HUES48 (cell line): ENCODE measurements around the gene DPYSL5.

Experiments
- H3K27ac ChIP-seq: one replicate; pipeline ENCODE4 v1.7.0; 2013; ENCODE audit warnings: low read depth, low read length, inconsistent platforms
- H3K27me3 ChIP-seq: 2 replicates; pipeline ENCODE4 v1.6.1; 2013; ENCODE audit warnings: mild to moderate bottlenecking, low read length; ENCODE audit not compliant: control insufficient read depth, insufficient read depth
- H3K36me3 ChIP-seq: 2 replicates; pipeline ENCODE4 v1.6.1; 2013; ENCODE audit warnings: low read length; ENCODE audit not compliant: control insufficient read depth, insufficient read depth
- H3K4me1 ChIP-seq: 2 replicates; pipeline ENCODE4 v1.6.1; 2013; ENCODE audit warnings: mild to moderate bottlenecking, low read length; ENCODE audit not compliant: control insufficient read depth, insufficient read depth
- H3K4me3 ChIP-seq: 2 replicates; pipeline ENCODE4 v1.5.1; 2013; ENCODE audit warnings: mild to moderate bottlenecking, low read depth, low read length
- H3K9ac ChIP-seq: 2 replicates; pipeline ENCODE4 v1.6.1; 2013; ENCODE audit warnings: mild to moderate bottlenecking, low read depth, low read length, moderate library complexity
- H3K9me3 ChIP-seq: 2 replicates; pipeline ENCODE4 v1.6.1; 2013; ENCODE audit warnings: low read length; ENCODE audit not compliant: control insufficient read depth, insufficient read depth

DPYSL5 gene

DNA sequence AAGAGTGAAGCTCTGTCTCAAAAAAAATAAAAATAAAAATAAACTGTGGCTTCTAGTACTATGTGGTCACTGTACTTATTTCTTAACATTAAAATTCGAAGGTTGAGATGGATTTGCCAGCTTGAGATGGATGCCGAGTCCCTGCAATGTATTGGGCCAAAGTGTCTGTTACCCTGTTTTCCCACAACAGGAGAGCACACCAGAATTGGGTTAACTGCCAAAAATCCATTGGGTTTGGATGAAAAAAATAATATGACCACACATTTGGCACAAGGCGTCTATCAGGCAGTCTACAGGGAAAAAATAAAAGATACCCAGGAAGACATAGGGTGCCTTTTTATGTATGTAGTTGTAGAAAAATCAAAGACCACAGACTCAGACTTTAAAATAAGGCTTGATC, 103.3 kb downstream of the DPYSL5 start:
- Histone ChIP-seq H3K27me3 (no peaks in the 10 kb centered on the region), H3K4me1 (peaks cover 5% of the 10 kb centered on the region; the same call in 1 of the 2 replicates), H3K9ac (no peak overlapping the region), H3K36me3 (no peaks in the 10 kb centered on the region), H3K4me3 (no peak overlapping the region), H3K27ac (no peak overlapping the region), H3K9me3 (no peaks in the 10 kb centered on the region)

DNA sequence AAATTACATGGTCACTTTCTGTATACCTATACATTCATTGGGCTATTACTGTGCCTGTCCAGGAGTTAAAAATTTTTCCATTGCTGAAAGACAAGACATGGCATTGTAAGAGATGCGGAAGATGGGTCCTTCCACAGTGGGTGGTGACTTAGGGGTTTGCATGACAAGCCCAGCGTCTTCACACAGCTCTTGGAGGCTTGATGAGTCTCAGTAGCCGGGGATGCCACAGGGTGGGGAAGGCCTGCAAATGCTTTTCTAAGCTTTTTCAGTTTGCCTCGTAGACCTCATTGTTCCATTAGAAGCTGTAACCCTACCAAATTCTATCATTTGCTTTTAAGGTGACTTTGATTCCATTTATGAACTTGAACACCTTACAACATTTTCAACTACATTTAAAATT, 104.4 kb downstream of the DPYSL5 start:
- Histone ChIP-seq H3K4me3 (no peak overlapping the region), H3K9ac (no peak overlapping the region), H3K36me3 (no peaks in the 10 kb centered on the region), H3K4me1 (peaks cover 5% of the 10 kb centered on the region; the same call in 1 of the 2 replicates), H3K27ac (no peak overlapping the region), H3K9me3 (no peaks in the 10 kb centered on the region), H3K27me3 (no peaks in the 10 kb centered on the region)

DNA sequence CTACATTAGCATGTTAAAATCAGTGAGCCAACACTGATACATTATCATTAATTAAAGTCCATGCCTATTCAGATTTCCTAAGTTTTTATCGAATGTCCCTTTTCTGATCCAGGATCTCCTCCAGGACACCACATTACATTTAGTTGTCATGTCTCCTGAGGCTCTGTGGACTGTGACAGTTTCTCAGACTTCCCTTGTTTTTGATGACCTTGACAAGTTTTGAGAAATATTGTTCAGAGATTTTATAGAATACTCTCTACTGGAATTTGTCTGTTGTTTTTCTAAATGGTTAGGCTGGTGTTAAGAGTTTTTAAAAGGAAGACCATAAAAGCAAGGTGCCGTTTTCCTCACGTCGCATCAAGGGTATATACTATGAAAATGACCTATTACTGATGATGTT, 106.2 kb downstream of the DPYSL5 start:
- H3K9me3 ChIP-seq = no peaks in the 10 kb centered on the region
- H3K4me1 ChIP-seq = peaks cover 5% of the 10 kb centered on the region; the same call in 1 of the 2 replicates
- 0 out of 2 replicates have a peak, but pooled peaks cover 5% of the 10 kb centered on the region for H3K27me3 ChIP-seq
- H3K4me3 ChIP-seq = no peak overlapping the region
- H3K36me3 ChIP-seq = no peaks in the 10 kb centered on the region
- H3K27ac ChIP-seq = no peak overlapping the region
- no peak overlapping the region for H3K9ac ChIP-seq

DNA sequence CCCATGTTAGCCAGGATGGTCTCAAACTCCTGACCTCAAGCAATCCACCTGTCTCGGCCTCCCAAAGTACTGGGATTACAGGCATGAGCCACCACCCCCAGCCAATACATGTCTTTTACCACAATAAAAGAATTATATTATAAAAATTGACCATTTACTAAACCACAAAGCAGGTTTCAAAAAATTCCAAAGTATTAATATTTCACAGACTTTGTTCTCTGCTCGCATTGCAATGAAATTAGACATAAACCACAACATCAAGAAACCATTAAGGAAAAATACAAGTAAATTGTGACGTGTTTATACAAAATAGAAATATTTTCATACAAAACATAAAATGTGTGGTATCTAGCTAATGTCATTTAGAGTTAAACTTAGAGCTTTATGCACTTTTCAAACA, 109.1 kb downstream of the DPYSL5 start:
- H3K9me3 ChIP-seq = no peaks in the 10 kb centered on the region
- H3K27me3 ChIP-seq = 0 out of 2 replicates have a peak, but pooled peaks cover 5% of the 10 kb centered on the region
- H3K27ac ChIP-seq = no peak overlapping the region
- no peak overlapping the region for H3K4me3 ChIP-seq
- peaks cover 5% of the 10 kb centered on the region; the same call in 1 of the 2 replicates for H3K4me1 ChIP-seq
- H3K36me3 ChIP-seq = no peaks in the 10 kb centered on the region
- no peak overlapping the region for H3K9ac ChIP-seq

DNA sequence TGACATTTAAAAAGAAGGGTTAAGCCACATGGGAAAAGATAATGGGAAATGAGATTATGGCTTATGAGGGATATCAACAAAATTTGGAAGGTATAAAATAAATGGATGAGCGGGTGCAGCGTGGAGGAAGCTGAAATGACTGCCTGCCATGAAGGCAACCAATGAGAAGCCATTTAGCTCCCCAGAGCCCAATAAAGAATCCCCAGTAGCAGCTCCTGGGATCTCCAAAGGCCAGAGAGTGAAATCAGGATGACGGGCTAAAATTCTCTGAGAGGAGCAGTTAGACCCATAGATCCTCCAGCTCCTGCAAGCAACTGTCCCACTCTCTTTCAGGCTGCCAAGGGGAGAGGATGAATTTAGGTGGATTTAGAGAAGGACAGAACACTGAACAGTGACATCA, 109.6 kb downstream of the DPYSL5 start:
- peaks cover under 1% of the 10 kb centered on the region; the same call in 1 of the 2 replicates for H3K4me1 ChIP-seq
- H3K27ac ChIP-seq = no peak overlapping the region
- no peaks in the 10 kb centered on the region for H3K9me3 ChIP-seq
- no peak overlapping the region for H3K4me3 ChIP-seq
- 0 out of 2 replicates have a peak, but pooled peaks cover 5% of the 10 kb centered on the region for H3K27me3 ChIP-seq
- H3K36me3 ChIP-seq = no peaks in the 10 kb centered on the region
- no peak overlapping the region for H3K9ac ChIP-seq

DNA sequence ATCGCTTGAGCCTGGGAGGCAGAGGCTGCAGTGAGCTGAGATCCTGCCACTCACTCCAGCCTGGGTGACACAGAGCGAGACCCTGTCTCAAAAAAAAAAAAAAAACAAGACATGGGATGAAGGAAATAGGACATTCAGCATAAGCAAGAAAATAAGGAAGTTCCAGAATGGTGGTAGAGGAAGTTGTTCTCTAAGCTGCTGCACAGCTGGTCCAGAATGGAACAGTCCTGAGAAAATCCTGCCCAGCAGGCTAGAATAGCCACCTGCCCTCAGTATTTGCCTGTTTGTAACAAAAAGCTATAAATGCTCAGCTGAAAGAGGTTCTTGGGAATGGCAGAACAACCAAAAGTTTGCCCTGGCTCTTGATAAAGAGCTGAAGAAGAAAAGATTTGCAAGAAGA, 111.4 kb downstream of the DPYSL5 start:
- H3K4me3 ChIP-seq = no peak overlapping the region
- H3K9me3 ChIP-seq = no peaks in the 10 kb centered on the region
- H3K27ac ChIP-seq = no peak overlapping the region
- 0 out of 2 replicates have a peak, but pooled peaks cover 5% of the 10 kb centered on the region for H3K27me3 ChIP-seq
- H3K36me3 ChIP-seq = no peaks in the 10 kb centered on the region
- H3K9ac ChIP-seq = no peak overlapping the region
- H3K4me1 ChIP-seq = no peaks in the 10 kb centered on the region

DNA sequence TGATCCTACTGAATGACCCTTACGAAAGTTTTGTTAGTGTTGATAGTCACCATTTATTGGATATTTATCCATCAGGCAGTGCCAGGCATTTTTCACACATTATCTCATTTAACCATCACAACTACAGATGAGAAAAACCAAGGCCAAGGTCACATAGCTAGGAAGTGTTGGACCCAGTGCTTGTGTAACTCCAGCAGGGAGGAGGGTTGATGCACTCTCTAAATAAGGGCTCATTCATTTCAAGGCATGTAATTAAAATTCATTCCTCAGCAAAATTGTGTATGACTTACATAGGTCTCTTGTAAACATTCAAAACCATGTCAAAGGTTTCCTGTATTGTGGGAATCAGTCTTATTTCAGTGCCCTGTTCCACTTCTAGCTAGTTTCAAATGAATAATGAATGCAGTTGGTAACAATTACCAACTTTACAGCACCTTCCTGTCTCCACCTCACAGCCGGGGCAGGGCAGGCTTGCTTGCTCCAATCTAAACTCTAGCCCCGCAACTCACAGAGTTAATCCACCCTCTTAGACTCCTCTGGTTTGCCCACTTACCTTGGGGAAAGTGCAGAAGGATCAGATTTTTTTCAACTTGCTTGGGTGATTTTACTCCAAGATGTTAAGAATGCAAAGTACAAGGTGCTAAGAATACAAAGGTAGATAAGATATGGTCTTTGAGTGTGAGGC, 116.7 kb downstream of the DPYSL5 start:
- Histone ChIP-seq H3K9ac (no peak overlapping the region), H3K9me3 (no peaks in the 10 kb centered on the region), H3K27me3 (peaks cover 20% of the 10 kb centered on the region), H3K27ac (no peak overlapping the region), H3K36me3 (no peaks in the 10 kb centered on the region), H3K4me3 (no peak overlapping the region), H3K4me1 (no peaks in the 10 kb centered on the region)

DNA sequence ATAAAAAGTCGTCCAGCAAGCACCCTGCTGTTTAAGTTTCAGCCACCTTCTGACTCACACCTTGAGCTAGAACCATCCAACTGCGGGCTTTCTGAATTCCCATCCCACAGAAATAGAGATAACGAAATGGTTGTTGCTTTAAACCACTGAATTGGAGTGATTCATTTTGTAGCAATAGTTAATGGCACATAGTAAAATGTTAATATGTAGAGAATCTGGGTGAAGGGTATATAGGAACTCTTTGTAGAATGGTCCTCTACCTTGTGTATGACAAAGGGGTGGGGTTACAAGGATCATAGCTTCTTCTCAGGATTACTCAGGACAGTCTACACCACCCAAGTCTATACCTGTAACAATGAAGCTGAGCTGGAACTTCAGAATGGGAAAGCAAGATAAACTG, 120.1 kb downstream of the DPYSL5 start:
- Histone ChIP-seq H3K4me3 (no peak overlapping the region), H3K9ac (no peak overlapping the region), H3K36me3 (no peaks in the 10 kb centered on the region), H3K4me1 (peaks cover 7% of the 10 kb centered on the region; the same call in 1 of the 2 replicates), H3K27ac (no peak overlapping the region), H3K27me3 (peaks cover 37% of the 10 kb centered on the region), H3K9me3 (no peaks in the 10 kb centered on the region)

DNA sequence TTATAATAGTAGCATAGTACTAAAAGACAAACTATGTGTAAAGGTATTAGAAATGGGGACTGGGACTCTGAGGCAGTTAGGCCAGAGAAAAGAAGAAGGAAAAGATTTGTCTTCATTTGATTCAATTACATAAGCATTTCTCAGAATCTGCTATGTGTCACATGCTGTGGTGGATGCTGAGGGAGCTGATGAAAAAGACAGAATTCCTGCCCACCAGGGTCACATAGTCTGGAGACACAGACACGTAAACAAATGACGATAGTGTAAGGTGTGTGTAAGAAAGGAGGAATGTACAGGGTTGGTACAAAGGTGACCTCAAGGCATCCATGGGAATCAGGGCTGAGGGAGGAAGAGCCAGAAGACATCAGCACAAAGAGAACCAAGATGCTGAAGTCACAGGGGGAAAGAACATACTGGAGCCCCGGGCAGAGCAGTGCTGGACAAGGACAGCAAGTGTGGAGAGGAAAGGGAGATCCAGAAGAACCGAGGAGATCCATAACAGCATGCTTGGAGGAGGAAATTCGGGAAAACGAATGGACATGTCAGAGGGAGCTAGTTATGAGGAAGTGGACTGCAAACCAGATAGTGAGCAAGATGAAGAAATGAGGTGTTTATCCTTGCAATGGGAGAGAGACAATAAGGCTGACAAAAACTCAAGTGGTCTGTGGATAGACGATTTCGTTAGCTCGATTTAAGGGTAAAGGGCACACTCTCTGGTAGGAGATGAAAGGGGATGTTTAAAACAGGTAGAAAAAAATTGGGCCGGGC, 121.3 kb downstream of the DPYSL5 start:
- no peak overlapping the region for H3K27ac ChIP-seq
- H3K4me3 ChIP-seq = no peak overlapping the region
- no peaks in the 10 kb centered on the region for H3K9me3 ChIP-seq
- H3K9ac ChIP-seq = no peak overlapping the region
- no peaks in the 10 kb centered on the region for H3K36me3 ChIP-seq
- H3K4me1 ChIP-seq = peaks cover 7% of the 10 kb centered on the region; the same call in 1 of the 2 replicates
- peaks cover 37% of the 10 kb centered on the region for H3K27me3 ChIP-seq

DNA sequence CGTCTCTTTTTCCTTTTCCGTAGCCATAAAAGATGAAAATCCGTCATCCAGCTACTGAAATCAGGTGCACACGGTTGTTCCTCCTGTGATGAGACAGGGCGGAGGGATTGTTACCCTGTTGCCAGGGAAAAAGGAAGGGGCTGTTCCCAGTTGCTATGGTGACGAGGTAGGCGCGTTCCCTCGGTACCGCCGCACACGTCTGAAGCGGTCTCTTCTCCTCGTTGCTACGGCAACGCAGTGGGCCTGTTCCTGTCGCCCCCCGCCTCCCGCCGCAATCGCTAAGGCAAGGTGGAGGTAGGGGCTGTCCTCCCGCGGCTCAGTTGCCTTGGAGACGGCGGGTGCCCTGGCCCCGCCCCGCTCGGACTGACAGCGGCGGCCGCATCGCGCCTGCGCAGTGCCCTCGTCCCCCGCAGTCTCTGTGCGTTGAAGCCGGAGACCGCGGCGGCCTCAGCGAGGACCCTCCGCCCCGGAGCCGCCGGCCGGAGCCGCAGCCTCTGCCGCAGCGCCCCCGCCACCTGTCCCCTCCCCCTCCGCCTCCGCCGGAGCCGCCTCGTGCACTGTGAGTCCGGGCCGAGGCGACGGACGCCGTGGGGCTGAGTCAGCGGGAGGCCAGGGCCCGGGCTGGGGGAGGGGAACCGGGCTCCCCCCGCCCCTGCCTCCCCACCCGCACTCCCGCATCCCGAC, 122.5 kb downstream of the DPYSL5 start, which contains the start of gene MAPRE3:
MAPRE3 (plus strand) TSS at position 394 of the 684 bp plus-strand sequence. CDS start 51,582 bp downstream, outside the sequence.
- Histone ChIP-seq H3K4me3 (peak within 1 kb of the TSS; percentile 82), H3K9ac (no peak within 1 kb of the TSS), H3K4me1 (peaks cover 12% of the 10 kb centered on the region; the same call in 1 of the 2 replicates), H3K36me3 (no peaks in the 10 kb centered on the region), H3K27ac (no peak within 1 kb of the TSS), H3K9me3 (no peaks in the 10 kb centered on the region), H3K27me3 (peaks cover 37% of the 10 kb centered on the region)
